ENCODE data around the gene PKP4. TPM values are rescaled to one million over a fixed set of nuclear protein-coding genes. Genes with fewer than 3 reads are reported as not detected.

PKP4 gene
- total and polyA plus RNA-seq, 7 donors: 14.4 to 41.3 (median 27.5) TPM

DNA sequence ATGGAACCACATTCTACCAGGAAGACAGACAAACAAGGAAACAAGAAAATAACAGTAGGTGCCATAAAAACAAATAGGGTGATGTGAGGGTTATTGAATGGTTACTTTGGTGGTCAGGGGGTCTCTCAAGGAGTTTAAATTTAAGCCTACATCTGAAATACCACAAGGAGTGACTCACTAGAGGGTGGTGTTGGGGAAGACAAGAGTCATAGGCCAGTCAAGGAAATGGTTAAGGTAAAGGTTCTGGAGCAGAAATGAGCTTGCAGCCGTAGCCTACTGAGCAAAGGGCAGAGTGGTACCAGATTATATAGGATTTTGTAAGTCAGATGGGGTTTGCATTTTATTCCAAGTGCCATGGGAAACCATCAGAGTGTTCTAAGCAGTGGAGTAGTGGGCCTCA lies 202.7 kb downstream of the PKP4 start:
- intact Hi-C loops (cut with DNase I): no loop called here
- Histone ChIP-seq H3K27ac (no peak overlapping the region), H3K4me1 (no peaks in the 10 kb centered on the region), H3K36me3 (peaks cover 0 to 32% (median 5%) of the 10 kb centered on the region in 4 donors), H3K4me3 (no peak overlapping the region), H3K27me3 (no peaks in the 10 kb centered on the region), H3K9me3 (no peaks in the 10 kb centered on the region)
- DNase-seq: no peak
- no peak for TF ChIP-seq POLR2A (IDR thresholded peaks at IDR 0.05)
- no peak for TF ChIP-seq POLR2AphosphoS5 (IDR thresholded peaks at IDR 0.05)
- 82 to 92% methylated on average over 1 of the region's 1 CpG for WGBS, 2 donors

DNA sequence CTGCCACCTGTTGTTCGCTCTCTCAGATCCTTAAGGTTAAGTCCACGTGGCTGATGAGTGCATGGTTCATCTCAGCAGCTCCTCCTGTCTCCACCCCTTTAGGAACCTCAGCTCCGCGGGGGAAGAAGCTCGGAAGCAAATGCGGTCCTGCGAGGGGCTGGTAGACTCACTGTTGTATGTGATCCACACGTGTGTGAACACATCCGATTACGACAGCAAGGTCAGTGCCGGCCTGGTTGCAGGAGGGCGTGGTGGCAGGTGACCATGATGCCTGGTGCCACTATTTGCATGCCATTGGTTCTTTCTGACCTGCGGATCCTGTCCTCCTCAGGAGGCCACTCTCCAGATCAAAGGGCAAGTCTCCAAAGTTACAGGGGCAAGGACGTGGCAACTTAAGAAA lies 204.5 kb downstream of the PKP4 start:
- intact Hi-C loops (cut with DNase I): no loop called here
- Histone ChIP-seq H3K27me3 (no peaks in the 10 kb centered on the region), H3K27ac (no peak overlapping the region), H3K36me3 (peaks cover 0 to 32% (median 5%) of the 10 kb centered on the region in 4 donors), H3K4me3 (no peak overlapping the region), H3K9me3 (no peaks in the 10 kb centered on the region), H3K4me1 (no peaks in the 10 kb centered on the region)
- no peak for TF ChIP-seq EP300 (IDR thresholded peaks at IDR 0.05)
- TF ChIP-seq, protein P1, sequence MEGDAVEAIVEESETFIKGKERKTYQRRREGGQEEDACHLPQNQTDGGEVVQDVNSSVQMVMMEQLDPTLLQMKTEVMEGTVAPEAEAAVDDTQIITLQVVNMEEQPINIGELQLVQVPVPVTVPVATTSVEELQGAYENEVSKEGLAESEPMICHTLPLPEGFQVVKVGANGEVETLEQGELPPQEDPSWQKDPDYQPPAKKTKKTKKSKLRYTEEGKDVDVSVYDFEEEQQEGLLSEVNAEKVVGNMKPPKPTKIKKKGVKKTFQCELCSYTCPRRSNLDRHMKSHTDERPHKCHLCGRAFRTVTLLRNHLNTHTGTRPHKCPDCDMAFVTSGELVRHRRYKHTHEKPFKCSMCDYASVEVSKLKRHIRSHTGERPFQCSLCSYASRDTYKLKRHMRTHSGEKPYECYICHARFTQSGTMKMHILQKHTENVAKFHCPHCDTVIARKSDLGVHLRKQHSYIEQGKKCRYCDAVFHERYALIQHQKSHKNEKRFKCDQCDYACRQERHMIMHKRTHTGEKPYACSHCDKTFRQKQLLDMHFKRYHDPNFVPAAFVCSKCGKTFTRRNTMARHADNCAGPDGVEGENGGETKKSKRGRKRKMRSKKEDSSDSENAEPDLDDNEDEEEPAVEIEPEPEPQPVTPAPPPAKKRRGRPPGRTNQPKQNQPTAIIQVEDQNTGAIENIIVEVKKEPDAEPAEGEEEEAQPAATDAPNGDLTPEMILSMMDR (IDR thresholded peaks at IDR 0.05): no peak
- no peak for TF ChIP-seq POLR2A (IDR thresholded peaks at IDR 0.05)
- TF ChIP-seq POLR2AphosphoS5 (IDR thresholded peaks at IDR 0.05): no peak
- DNase-seq: no peak
- 94 to 96% methylated on average over 14 of the region's 14 CpGs for WGBS, 2 donors

DNA sequence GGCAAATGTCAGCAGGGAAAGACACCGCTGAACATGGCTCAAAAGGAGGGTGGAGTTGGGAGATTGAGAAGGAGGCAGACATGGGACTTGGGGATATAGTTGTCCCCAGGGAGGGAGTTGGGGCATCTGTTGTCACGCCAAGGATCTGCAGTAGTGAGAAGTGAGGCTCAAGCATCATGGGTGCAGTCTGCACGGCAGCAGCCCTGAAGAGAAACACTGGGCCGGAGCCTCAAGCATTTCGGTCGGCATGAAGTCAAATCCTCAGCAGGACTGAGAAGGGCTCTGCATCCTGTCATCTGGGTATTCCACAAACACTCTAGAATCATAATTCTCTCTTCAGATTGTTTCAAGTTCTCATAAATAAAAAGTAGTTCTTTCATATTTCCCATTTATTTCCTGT lies 205.7 kb downstream of the PKP4 start:
- Histone ChIP-seq H3K27ac (no peak overlapping the region), H3K4me3 (no peak overlapping the region), H3K4me1 (no peaks in the 10 kb centered on the region), H3K9me3 (no peaks in the 10 kb centered on the region), H3K27me3 (no peaks in the 10 kb centered on the region), H3K36me3 (peaks cover 0 to 32% (median 5%) of the 10 kb centered on the region in 4 donors)
- intact Hi-C loops (cut with DNase I): no loop called here
- TF ChIP-seq, protein P1 (IDR thresholded peaks at IDR 0.05): no peak
- no peak for TF ChIP-seq POLR2A (IDR thresholded peaks at IDR 0.05)
- no peak for TF ChIP-seq POLR2AphosphoS5 (IDR thresholded peaks at IDR 0.05)
- TF ChIP-seq EP300 (IDR thresholded peaks at IDR 0.05): no peak
- WGBS, 2 donors: 92 to 94% methylated on average over 6 of the region's 6 CpGs
- no peak for DNase-seq

DNA sequence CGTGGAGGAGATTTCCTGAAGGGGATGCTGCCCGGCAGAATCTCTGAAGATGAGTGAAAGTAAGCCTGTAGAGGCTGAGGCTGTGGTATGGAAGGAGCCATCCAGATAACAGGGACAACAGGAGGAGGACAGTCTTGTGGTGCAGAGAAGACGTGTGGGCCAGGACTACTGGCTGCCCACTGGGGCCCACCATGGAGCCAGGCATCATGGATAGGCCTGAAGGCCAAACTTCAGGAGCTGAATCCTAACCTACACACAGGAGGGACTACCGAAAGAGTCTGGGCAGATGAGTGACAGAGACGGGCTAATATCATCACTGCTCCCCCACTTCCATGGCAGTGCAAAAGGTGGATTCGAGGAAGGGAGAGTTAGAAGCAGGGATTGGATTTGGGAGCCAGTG lies 207.0 kb downstream of the PKP4 start:
- WGBS, 2 donors: 93 to 96% methylated on average over 6 of the region's 6 CpGs
- Histone ChIP-seq H3K36me3 (peaks cover 0 to 32% (median 5%) of the 10 kb centered on the region in 4 donors), H3K9me3 (no peaks in the 10 kb centered on the region), H3K4me1 (no peaks in the 10 kb centered on the region), H3K27ac (no peak overlapping the region), H3K27me3 (no peaks in the 10 kb centered on the region), H3K4me3 (no peak overlapping the region)
- DNase-seq: no peak
- no peak for TF ChIP-seq POLR2AphosphoS5 (IDR thresholded peaks at IDR 0.05)
- TF ChIP-seq, protein P1 (IDR thresholded peaks at IDR 0.05): no peak
- no peak for TF ChIP-seq POLR2A (IDR thresholded peaks at IDR 0.05)
- no peak for TF ChIP-seq EP300 (IDR thresholded peaks at IDR 0.05)
- intact Hi-C loops (cut with DNase I): no loop called here

DNA sequence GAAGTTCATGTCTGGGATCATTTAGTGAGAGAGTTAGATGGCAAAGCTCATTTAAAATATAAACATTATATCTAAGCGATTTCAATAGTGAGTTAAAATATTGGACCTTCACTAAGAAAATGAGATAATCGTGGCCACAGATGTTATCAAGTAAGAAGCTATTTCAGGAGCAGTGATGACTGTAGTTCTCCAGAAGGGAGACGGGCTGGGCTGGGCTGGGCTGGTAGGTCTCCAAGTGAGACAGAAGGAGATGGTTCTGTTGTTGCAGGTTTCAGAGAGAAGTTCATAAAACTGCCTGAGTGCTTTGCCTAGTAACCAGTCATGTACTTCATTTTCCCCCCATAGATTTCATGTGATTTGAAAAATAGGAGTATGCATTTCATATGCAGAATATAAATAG lies 208.2 kb downstream of the PKP4 start:
- Histone ChIP-seq H3K36me3 (peaks cover 0 to 32% (median 5%) of the 10 kb centered on the region in 4 donors), H3K27ac (no peak overlapping the region), H3K4me1 (no peaks in the 10 kb centered on the region), H3K27me3 (no peaks in the 10 kb centered on the region), H3K9me3 (no peaks in the 10 kb centered on the region), H3K4me3 (no peak overlapping the region)
- TF ChIP-seq EP300 (IDR thresholded peaks at IDR 0.05) (no peak), POLR2AphosphoS5 (IDR thresholded peaks at IDR 0.05) (no peak), POLR2A (IDR thresholded peaks at IDR 0.05) (no peak)
- TF ChIP-seq, protein P1 (IDR thresholded peaks at IDR 0.05): no peak
- DNase-seq: no peak
- intact Hi-C loops (cut with DNase I): no loop called here
- WGBS, 2 donors: 84 to 86% methylated on average over 3 of the region's 3 CpGs
